ENCODE data around the gene PLVAP.
"Not testable (repeated sequence)": the region's sequence is repeated elsewhere in the genome, so short reads cannot be mapped to it uniquely, and the experiment has no call there.

The PLVAP gene

GRCh38 chr19:17398902-17399527 lies 21.9 kb upstream of the PLVAP start:
- peak; percentile 68 for DNase-seq

GRCh38 chr19:17394891-17395415 lies 17.8 kb upstream of the PLVAP start:
- peak; percentile 90 for DNase-seq

- no peak for DNase-seq
Observed at GRCh38 chr19:17393914-17394313, 16.8 kb upstream of the PLVAP start, which contains the start of gene CCDC194. Gene CCDC194, minus strand, starts transcription at chr19:17394196. Its CDS starts 38 bp downstream, at chr19:17394158.

DNA sequence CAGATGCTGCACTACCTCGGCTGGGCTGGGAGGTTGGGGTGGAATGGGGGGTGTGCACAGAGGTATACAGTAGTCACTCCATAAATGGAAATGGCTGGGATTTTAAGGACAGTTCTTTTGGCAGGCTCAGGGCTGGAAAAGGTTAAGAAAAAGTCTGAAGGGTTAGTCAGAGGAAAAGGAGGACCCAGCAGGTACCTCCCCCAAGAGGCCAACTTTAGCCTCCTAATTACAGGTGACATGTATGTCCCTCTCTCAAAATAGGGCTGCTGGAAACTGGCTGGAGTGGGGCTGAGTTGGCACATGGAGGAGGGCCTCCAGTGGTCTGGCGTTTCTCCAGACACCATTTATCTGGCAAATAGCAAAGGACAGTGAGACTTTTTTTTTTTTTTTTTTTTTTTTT lies 15.9 kb upstream of the PLVAP start:
- DNase-seq, result peak; percentile 73

GRCh38 chr19:17391371-17392151 lies 14.4 kb upstream of the PLVAP start:
- peak; percentile 50 for DNase-seq

DNA sequence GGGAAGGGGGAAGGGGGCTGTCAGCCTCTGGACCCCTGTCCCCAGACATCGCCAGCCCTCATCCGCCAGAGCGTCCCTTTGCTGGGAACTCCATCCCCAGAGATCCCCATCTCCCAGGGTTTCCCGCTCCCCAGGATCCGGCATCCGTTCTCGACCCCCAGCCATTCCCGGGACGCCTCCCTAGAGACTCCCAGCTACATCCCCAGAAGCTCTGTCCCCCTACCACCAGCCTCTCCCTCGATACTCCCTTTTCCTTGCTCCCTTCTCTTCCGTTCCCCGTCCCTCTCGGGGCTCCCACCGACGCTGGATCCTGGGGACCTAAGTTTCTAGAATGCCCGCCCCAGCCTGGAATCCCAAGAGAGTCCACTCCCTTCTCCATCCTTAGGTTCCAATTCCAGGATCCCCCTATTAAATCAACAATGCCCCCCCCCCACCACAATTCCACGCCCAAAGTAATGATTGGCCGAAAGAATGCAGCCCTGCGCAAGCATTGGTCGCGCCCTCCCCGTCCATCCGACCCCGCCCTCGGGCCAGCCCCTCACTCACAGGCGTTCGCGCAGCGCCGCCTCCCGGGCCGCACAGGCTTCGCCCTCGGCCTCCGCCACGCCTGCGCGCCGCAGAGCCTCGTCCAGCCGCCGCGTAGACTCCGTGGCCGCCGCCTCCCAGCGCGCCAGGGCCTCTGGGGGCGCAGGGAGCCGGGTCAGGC lies 13.7 kb upstream of the PLVAP start:
- peak; percentile 96 for DNase-seq

GRCh38 chr19:17389957-17390664 lies 13.0 kb upstream of the PLVAP start:
- DNase-seq, result no peak

DNA sequence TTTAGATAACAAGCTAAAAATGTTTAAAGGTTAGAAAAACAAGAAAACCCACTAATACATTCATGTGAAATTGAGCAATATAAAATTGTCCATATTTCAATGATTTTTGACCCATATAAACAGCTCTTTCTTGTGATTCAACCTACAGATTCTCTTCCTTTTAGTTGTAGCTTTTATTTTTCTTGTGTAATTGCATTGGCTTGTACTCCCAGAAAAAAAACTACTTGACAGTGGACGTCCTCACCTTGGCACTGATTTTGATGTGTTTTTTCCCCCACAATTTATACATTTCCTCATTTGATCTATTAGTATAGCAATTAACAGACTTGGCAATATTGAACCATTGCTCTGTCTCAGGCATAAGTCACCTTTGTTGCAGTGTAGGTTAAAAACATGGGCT lies 12.1 kb upstream of the PLVAP start:
- no peak for DNase-seq

GRCh38 chr19:17385878-17386611 lies 8.9 kb upstream of the PLVAP start:
- peak; percentile 78 for DNase-seq

DNA sequence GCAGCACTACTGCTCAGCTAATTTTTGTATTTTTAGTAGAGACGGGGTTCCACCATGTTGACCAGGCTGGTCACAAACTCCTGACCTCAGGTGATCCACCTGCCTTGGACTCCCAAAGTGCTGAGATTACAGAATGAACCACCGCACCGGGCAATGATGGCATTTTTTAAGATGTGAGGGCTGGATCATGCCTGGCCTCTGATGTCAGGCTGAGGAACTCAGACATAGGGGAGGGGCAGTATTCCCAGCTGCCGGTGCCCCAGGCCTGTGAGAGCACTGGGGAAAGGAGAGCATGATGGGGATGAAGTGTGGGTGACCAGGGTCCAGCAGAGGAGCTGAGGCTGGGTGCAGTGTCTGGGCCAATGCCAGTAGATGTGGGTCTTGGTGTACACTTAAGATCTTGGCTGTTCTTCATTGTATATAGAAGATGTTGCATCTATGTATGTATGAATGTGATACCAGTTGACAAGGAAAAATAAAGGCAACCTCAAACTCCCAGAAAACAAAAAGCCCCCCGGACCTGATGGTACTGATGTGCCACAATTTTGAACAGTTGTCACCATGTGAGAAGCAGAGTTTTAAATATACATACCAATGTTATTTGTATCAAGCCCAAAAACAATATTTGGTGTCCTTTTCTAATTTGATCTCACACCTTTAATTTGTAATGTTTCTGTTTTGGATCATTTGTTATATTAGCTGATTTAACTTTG lies 3.4 kb upstream of the PLVAP start:
- DNase-seq, result no peak

GRCh38 chr19:17379221-17379631 lies 2.1 kb upstream of the PLVAP start:
- no peak for DNase-seq

DNA sequence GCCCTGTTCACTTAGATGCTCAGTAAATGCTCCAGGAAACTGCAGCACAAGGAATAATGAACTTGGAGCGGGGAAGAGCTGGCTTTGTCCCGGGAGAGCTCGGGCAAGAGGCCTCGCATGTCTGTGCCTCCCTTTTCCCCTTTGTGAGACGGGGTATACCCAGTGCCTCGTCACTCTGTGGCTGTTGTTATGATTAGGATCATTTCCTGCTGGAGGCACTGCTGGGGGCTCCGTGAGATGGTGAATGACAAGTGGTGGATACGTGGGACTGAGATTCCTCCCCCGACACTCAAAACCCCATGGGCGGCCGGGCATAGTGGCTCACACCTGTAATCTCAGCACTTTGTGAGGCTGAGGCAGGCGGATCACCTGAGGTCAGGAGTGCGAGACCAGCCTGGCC lies 1.1 kb upstream of the PLVAP start:
- peak; percentile 20 for DNase-seq

DNA sequence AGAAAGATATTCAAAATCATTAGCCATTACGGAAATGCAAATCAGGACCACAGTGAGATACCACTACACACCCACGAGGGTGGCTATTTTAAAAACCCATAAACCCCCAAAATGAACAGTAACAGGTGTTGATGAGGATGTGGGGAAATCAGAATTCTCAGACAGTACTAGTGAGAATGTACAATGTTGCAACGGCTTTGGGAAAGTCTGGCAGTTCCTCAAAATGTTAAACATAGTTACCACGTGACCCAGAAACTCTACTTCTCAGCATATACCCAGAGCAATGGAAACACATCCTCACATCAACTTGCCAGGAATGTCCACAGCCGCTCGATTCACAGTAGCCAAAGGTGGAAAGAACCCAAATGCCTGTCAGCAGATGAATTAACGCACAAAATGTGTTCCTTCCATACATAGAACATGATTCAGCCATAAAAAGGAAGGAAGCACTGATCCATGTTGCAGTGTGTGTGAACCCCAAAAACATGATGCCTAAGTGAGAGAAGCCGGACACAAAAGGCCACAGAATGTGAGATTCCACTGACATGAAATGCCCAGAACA lies 7.0 kb downstream of the PLVAP start:
- peak; percentile 63 for DNase-seq

DNA sequence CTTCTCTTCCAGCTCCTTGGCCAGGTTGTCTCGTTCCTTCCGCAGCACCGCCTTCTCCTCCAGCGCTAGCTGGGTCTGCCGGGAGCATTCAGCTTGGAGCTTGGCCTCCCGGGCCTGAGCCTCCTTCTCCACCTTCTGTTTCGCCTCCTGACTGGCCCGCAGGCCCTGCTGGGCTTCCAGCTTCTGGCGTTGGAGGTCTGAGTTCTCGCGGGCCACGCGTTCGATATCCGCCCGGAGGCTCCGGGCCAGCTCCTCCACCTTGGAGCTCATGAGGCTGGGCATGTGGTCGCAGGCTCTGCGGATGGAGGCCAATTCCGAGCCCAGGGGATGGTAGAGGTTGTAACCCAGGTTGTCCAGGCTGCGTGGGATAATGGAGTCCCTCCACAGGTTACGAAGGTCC lies 11.8 kb downstream of the PLVAP start:
- no peak for DNase-seq

DNA sequence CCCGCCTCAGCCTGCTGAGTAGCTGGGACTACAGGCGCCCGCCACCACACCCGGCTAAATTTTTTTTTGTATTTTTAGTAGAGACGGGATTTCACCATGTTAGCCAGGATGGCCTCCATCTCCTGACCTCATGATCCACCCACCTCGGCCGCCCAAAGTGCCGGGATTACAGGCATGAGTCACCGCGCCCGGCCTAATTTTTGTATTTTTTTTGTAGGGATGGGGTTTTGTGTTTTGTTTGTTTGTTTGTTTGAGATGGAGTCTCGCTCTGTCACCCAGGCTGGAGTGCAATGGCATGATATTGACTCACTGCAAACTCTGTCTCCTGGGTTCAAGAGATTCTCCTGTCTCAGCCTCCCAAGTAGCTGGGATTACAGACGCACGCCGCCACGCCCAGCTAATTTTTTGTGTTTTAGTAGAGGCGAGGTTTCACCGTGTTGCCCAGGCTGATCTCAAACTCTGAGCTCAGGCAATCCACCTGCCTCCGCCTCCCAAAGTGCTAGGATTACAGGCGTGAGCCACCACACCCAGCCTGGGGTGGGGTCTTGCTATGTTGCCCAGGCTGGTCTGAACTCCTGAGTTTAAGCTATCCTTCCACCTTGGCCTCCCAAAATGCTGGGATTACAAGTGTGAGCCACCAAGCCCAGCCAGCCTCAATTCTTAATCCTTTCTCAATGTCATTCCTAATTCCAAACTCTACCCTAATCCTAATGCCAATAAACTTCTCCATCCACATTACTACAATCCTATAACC lies 13.1 kb downstream of the PLVAP start:
- DNase-seq, result not testable (repeated sequence)

- no peak for DNase-seq
Observed at GRCh38 chr19:17359905-17360800, 17.0 kb downstream of the PLVAP start.

DNA sequence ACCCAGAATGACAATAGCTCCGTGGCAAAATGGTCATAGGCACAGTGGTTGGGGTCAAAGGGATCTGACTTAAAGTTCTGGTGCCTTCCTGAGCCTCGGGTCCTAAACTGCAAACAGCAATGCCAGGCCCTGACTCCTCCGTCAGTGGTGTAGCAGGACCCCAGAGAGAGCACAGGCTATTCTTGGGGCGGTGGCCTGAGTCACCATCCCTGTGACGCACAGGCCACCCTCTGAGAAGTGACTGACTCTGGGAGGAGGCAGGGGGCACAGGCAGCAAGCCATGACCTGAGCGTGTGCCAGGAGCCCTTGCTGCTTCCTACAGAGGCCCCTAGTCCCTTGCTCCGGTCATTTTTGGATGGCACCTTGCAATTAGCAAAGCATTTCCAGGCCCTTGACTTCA lies 18.7 kb downstream of the PLVAP start:
- no peak for DNase-seq

GRCh38 chr19:17357724-17358123 lies 19.4 kb downstream of the PLVAP start:
- no peak for DNase-seq

- no peak for DNase-seq
Observed at GRCh38 chr19:17357078-17357666, 20.0 kb downstream of the PLVAP start.
